ENCODE measurements around the gene FZR1. TPM values are rescaled to one million over a fixed set of nuclear protein-coding genes. Genes with fewer than 3 reads are reported as not detected.

FZR1 gene
- total and polyA plus RNA-seq, 2 of the 13 experiments (the other 11 are each of a cell fraction or from before 2014, with no cell fraction given) = 29.0 to 30.8 TPM

- TF ChIP-seq, protein P1, sequence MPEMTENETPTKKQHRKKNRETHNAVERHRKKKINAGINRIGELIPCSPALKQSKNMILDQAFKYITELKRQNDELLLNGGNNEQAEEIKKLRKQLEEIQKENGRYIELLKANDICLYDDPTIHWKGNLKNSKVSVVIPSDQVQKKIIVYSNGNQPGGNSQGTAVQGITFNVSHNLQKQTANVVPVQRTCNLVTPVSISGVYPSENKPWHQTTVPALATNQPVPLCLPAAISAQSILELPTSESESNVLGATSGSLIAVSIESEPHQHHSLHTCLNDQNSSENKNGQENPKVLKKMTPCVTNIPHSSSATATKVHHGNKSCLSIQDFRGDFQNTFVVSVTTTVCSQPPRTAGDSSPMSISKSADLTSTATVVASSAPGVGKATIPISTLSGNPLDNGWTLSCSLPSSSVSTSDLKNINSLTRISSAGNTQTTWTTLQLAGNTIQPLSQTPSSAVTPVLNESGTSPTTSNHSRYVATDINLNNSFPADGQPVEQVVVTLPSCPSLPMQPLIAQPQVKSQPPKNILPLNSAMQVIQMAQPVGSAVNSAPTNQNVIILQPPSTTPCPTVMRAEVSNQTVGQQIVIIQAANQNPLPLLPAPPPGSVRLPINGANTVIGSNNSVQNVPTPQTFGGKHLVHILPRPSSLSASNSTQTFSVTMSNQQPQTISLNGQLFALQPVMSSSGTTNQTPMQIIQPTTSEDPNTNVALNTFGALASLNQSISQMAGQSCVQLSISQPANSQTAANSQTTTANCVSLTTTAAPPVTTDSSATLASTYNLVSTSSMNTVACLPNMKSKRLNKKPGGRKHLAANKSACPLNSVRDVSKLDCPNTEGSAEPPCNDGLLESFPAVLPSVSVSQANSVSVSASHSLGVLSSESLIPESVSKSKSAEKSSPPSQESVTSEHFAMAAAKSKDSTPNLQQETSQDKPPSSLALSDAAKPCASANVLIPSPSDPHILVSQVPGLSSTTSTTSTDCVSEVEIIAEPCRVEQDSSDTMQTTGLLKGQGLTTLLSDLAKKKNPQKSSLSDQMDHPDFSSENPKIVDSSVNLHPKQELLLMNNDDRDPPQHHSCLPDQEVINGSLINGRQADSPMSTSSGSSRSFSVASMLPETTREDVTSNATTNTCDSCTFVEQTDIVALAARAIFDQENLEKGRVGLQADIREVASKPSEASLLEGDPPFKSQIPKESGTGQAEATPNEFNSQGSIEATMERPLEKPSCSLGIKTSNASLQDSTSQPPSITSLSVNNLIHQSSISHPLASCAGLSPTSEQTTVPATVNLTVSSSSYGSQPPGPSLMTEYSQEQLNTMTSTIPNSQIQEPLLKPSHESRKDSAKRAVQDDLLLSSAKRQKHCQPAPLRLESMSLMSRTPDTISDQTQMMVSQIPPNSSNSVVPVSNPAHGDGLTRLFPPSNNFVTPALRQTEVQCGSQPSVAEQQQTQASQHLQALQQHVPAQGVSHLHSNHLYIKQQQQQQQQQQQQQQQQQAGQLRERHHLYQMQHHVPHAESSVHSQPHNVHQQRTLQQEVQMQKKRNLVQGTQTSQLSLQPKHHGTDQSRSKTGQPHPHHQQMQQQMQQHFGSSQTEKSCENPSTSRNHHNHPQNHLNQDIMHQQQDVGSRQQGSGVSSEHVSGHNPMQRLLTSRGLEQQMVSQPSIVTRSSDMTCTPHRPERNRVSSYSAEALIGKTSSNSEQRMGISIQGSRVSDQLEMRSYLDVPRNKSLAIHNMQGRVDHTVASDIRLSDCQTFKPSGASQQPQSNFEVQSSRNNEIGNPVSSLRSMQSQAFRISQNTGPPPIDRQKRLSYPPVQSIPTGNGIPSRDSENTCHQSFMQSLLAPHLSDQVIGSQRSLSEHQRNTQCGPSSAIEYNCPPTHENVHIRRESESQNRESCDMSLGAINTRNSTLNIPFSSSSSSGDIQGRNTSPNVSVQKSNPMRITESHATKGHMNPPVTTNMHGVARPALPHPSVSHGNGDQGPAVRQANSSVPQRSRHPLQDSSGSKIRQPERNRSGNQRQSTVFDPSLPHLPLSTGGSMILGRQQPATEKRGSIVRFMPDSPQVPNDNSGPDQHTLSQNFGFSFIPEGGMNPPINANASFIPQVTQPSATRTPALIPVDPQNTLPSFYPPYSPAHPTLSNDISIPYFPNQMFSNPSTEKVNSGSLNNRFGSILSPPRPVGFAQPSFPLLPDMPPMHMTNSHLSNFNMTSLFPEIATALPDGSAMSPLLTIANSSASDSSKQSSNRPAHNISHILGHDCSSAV (CRISPR knock-in tag; IDR thresholded peaks at IDR 0.05; ENCODE audit: borderline replicate concordance) = peak; percentile 89
- TF ChIP-seq, protein P2, sequence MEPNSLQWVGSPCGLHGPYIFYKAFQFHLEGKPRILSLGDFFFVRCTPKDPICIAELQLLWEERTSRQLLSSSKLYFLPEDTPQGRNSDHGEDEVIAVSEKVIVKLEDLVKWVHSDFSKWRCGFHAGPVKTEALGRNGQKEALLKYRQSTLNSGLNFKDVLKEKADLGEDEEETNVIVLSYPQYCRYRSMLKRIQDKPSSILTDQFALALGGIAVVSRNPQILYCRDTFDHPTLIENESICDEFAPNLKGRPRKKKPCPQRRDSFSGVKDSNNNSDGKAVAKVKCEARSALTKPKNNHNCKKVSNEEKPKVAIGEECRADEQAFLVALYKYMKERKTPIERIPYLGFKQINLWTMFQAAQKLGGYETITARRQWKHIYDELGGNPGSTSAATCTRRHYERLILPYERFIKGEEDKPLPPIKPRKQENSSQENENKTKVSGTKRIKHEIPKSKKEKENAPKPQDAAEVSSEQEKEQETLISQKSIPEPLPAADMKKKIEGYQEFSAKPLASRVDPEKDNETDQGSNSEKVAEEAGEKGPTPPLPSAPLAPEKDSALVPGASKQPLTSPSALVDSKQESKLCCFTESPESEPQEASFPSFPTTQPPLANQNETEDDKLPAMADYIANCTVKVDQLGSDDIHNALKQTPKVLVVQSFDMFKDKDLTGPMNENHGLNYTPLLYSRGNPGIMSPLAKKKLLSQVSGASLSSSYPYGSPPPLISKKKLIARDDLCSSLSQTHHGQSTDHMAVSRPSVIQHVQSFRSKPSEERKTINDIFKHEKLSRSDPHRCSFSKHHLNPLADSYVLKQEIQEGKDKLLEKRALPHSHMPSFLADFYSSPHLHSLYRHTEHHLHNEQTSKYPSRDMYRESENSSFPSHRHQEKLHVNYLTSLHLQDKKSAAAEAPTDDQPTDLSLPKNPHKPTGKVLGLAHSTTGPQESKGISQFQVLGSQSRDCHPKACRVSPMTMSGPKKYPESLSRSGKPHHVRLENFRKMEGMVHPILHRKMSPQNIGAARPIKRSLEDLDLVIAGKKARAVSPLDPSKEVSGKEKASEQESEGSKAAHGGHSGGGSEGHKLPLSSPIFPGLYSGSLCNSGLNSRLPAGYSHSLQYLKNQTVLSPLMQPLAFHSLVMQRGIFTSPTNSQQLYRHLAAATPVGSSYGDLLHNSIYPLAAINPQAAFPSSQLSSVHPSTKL (CRISPR knock-in tag; IDR thresholded peaks at IDR 0.05) = no peak; the same call in 1 of the 2 replicates
- no peak for TF ChIP-seq MBNL3 (CRISPR knock-in tag; conservative IDR thresholded peaks at IDR 0.05)
- 0 out of 2 replicates have a peak, but pooled peaks have one; percentile 35 for TF ChIP-seq ZNF609 (CRISPR knock-in tag; IDR thresholded peaks at IDR 0.05; ENCODE audit: borderline replicate concordance)
- TF ChIP-seq PRDM15 (CRISPR knock-in tag; IDR thresholded peaks at IDR 0.05) = no peak
Measured at GRCh38 chr19:3500429-3501101, 5.5 kb upstream of the FZR1 start, which contains the start of gene DOHH (continued).

Data from HepG2 (cell line).